Lung (tissue), 12 donors: Measurements from ENCODE around the gene UBA1. TPM values are rescaled to one million over a fixed set of nuclear protein-coding genes. Genes with fewer than 3 reads are reported as not detected.

Experiments used
- ATAC-seq: fragments of 200-7000 bp; cut with Tn5 transposase; one replicate; pipeline ENCODE4 v1.9.1; 2020; ENCODE audit warnings: moderate number of reproducible peaks; ENCODE audit not compliant: insufficient read depth, low FRiP score
- DNase-seq, 3 donors: peaks; one replicate each; pipeline ENCODE4 v3.0.0-alpha.2; 2013 to 2017
- H3K27ac ChIP-seq, 2 donors: one replicate each; pipeline ENCODE4 v1.5.1; 2013; ENCODE audit warnings: mild to moderate bottlenecking in 2 of 2, moderate library complexity in 2 of 2, control low read depth in 1 of 2, inconsistent platforms in 1 of 2, low read depth in 1 of 2, low read length in 1 of 2
- H3K27me3 ChIP-seq, 3 donors: one replicate each; pipeline ENCODE4 v1.5.1; 2013; ENCODE audit warnings: low read length in 2 of 3; ENCODE audit not compliant: control insufficient read depth in 3 of 3, insufficient read depth in 3 of 3
- H3K36me3 ChIP-seq, 4 donors: one replicate each; pipeline ENCODE4 v1.5.1; 2013; ENCODE audit warnings: low read length in 4 of 4, mild to moderate bottlenecking in 1 of 4, moderate library complexity in 1 of 4; ENCODE audit not compliant: control insufficient read depth in 4 of 4, insufficient read depth in 4 of 4
- H3K4me1 ChIP-seq, 5 donors: one replicate each; pipeline ENCODE4 v1.5.1; 2013; ENCODE audit warnings: low read length in 5 of 5, mild to moderate bottlenecking in 2 of 5, moderate library complexity in 1 of 5; ENCODE audit not compliant: control insufficient read depth in 5 of 5, insufficient read depth in 5 of 5
- H3K4me3 ChIP-seq: one replicate; pipeline ENCODE4 v1.5.1; 2013; ENCODE audit warnings: mild to moderate bottlenecking, control low read depth, moderate library complexity
- H3K9ac ChIP-seq, 2 donors: one replicate each; pipeline ENCODE4 v1.5.1; 2013; ENCODE audit warnings: low read length in 2 of 2, control low read depth in 1 of 2; ENCODE audit not compliant: insufficient read depth in 1 of 2
- H3K9me3 ChIP-seq, 4 donors: one replicate each; pipeline ENCODE4 v1.5.1; 2013; ENCODE audit warnings: low read length in 3 of 4, mild to moderate bottlenecking in 1 of 4, moderate library complexity in 1 of 4; ENCODE audit not compliant: control insufficient read depth in 4 of 4, insufficient read depth in 3 of 4
- CTCF ChIP-seq: IDR thresholded peaks from 2 replicates; pipeline ENCODE4 v1.5.1; 2012; ENCODE audit warnings: mild to moderate bottlenecking; ENCODE audit errors: control extremely low read depth, extremely low read depth
- WGBS, 2 donors: extraction: QIAGEN DNeasy Blood & Tissue Kit; methylation state at CpG; one replicate each; pipeline ENCODE4 v1.1.7; 2013; 5-methylcytosine and 5-hydroxymethylcytosine counted together
- polyA plus RNA-seq, 2 donors: library from polyadenylated mRNA; stranded (reverse); fragments of 200-250 nt; gene quantifications; one replicate each; pipeline ENCODE4 v1.2.1, GENCODE V29; 2013
- total RNA-seq, 2 donors: library from RNA; depleted of rRNA in 1 of 2; stranded (reverse); fragments of >200 nt in 1 of 2; gene quantifications; one replicate each; pipeline ENCODE4 v1.2.1, GENCODE V29; 2014 to 2021
- donor health status: control.
- donor health status: control.
- donor health status: Bipolar disorder and iron deficiency.
- donor health status: healthy.
- donor health status: DM: yes; HTN: yes; CAD: no.

UBA1 gene
- total and polyA plus RNA-seq, 4 donors: 92.5 to 221 (median 131) TPM

- peaks cover 0 to 15% (median 11%) of the 10 kb centered on the region in 5 donors for H3K4me1 ChIP-seq
- no peak overlapping the region for H3K9ac ChIP-seq
- no peak overlapping the region for H3K4me3 ChIP-seq
- peaks cover 0 to 2% (median 0%) of the 10 kb centered on the region in 4 donors for H3K9me3 ChIP-seq
- peaks cover 0 to 10% (median 0%) of the 10 kb centered on the region in 3 donors for H3K27me3 ChIP-seq
- DNase-seq (no peak), ATAC-seq (no peak)
- H3K36me3 ChIP-seq: peaks cover 19 to 36% (median 28%) of the 10 kb centered on the region in 4 donors
- no peak for TF ChIP-seq CTCF
- WGBS, 2 donors: 93 to 96% methylated on average over 11 to 13 of the region's 13 CpGs
- H3K27ac ChIP-seq: no peak overlapping the region
These were observed 30.0 kb downstream of the UBA1 start for GRCh38 chrX:47223476-47224250.

- WGBS, 2 donors: 94 to 95% methylated on average over 15 to 17 of the region's 17 CpGs
- ATAC-seq (no peak), DNase-seq (no peak)
- TF ChIP-seq CTCF: no peak
- Histone ChIP-seq H3K27me3 (peaks cover 0 to 10% (median 0%) of the 10 kb centered on the region in 3 donors), H3K27ac (no peak overlapping the region), H3K36me3 (peaks cover 22 to 41% (median 31%) of the 10 kb centered on the region in 4 donors), H3K9me3 (peaks cover 0 to 2% (median 0%) of the 10 kb centered on the region in 4 donors), H3K9ac (no peak overlapping the region), H3K4me3 (no peak overlapping the region), H3K4me1 (peaks cover 0 to 12% (median 11%) of the 10 kb centered on the region in 5 donors)
These were observed 30.8 kb downstream of the UBA1 start for GRCh38 chrX:47224266-47224895.

- H3K27me3 ChIP-seq: peaks cover 0 to 10% (median 0%) of the 10 kb centered on the region in 3 donors
These were observed 31.3 kb downstream of the UBA1 start for GRCh38 chrX:47224896-47225290.

More at GRCh38 chrX:47224896-47225290, 31.3 kb downstream of the UBA1 start:
- H3K36me3 ChIP-seq: peaks cover 22 to 42% (median 31%) of the 10 kb centered on the region in 4 donors
- H3K9me3 ChIP-seq: peaks cover 0 to 2% (median 0%) of the 10 kb centered on the region in 4 donors
- peaks cover 0 to 8% (median 6%) of the 10 kb centered on the region in 5 donors for H3K4me1 ChIP-seq
- 95 to 100% methylated on average over 4 of the region's 4 CpGs for WGBS, 2 donors
- no peak for TF ChIP-seq CTCF
- H3K4me3 ChIP-seq: no peak overlapping the region
- no peak overlapping the region for H3K9ac ChIP-seq
- no peak for ATAC-seq
- no peak for DNase-seq
- no peak overlapping the region for H3K27ac ChIP-seq
